Measurements from ENCODE around the gene NDUFAF8. TPM values are rescaled to one million over a fixed set of nuclear protein-coding genes. Genes with fewer than 3 reads are reported as not detected.
A peak's percentile ranks its signal among the peaks of the same experiment; 100 is the strongest.

NDUFAF8 gene
- total RNA-seq, 2 experiments from 2014 or later, result 129 to 165 TPM

GRCh38 chr17:81222620-81222905, 16.6 kb upstream of the NDUFAF8 start:
- Histone ChIP-seq H3K9me2 (ENCODE audit: insufficient read depth, low read length) (no peaks in the 10 kb centered on the region), H3K4me1 (ENCODE audit: insufficient read depth, low read length, poor library complexity, severe bottlenecking) (peaks cover 24% of the 10 kb centered on the region), H3K9me3 (ENCODE audit: low read length) (no peaks in the 10 kb centered on the region), H3K4me2 (ENCODE audit: low read length) (peak overlapping the region; percentile 73), H3K27ac (ENCODE audit: low read depth, low read length, poor library complexity, severe bottlenecking) (no peak overlapping the region), H3K79me2 (ENCODE audit: insufficient read depth, low read depth, low read length) (no peaks in the 10 kb centered on the region), H2AFZ (ENCODE audit: low read length) (peak overlapping the region; percentile 65), H3K4me3 (ENCODE audit: low read depth, low read length, poor library complexity, severe bottlenecking) (peak overlapping the region; percentile 79), H3K36me3 (ENCODE audit: insufficient read depth, low read length) (no peaks in the 10 kb centered on the region), H4K20me1 (ENCODE audit: insufficient read depth, low read length) (no peaks in the 10 kb centered on the region)
- DNase-seq (ENCODE audit: low spot score), result no peak
- no TSS peak for BruUV-seq (replicated peaks)
- ChIA-PET CTCF (ENCODE audit: unreplicated experiment) (interaction anchor here (0.6 to 0.7 kb wide), 2 partner anchors 690 to 1229 kb away, joined by 3 to 13 read pairs; no protein-coding TSS in a partner anchor), POLR2A (interaction anchor here (0.6 to 1.3 kb wide), 7 partner anchors 16 to 409 kb away, joined by 3 to 12 read pairs (median 4); partner anchors contain the start of genes BAHCC1, NDUFAF8 and TEPSIN)
- TF ChIP-seq EZH2phosphoT487 (IDR thresholded peaks at IDR 0.05; ENCODE audit: borderline replicate concordance, low read depth, low read length), result no peak
- no peak for TF ChIP-seq CTCF (conservative IDR thresholded peaks at IDR 0.05; ENCODE audit: low read length)
- intact Hi-C loops (cut with micrococcal nuclease; ENCODE audit: unreplicated experiment), result no loop called here

- Histone ChIP-seq H3K9me2 (ENCODE audit: insufficient read depth, low read length) (no peaks in the 10 kb centered on the region), H3K79me2 (ENCODE audit: insufficient read depth, low read depth, low read length) (no peaks in the 10 kb centered on the region), H3K4me3 (ENCODE audit: low read depth, low read length, poor library complexity, severe bottlenecking) (peak within 1 kb of the TSS; percentile 79), H2AFZ (ENCODE audit: low read length) (peak within 1 kb of the TSS; percentile 77), H4K20me1 (ENCODE audit: insufficient read depth, low read length) (no peaks in the 10 kb centered on the region), H3K36me3 (ENCODE audit: insufficient read depth, low read length) (no peaks in the 10 kb centered on the region), H3K4me2 (ENCODE audit: low read length) (peak within 1 kb of the TSS; percentile 73), H3K9me3 (ENCODE audit: low read length) (no peaks in the 10 kb centered on the region), H3K27ac (ENCODE audit: low read depth, low read length, poor library complexity, severe bottlenecking) (no peak within 1 kb of the TSS), H3K4me1 (ENCODE audit: insufficient read depth, low read length, poor library complexity, severe bottlenecking) (peaks cover 30% of the 10 kb centered on the region)
- ChIA-PET CTCF (ENCODE audit: unreplicated experiment) (interaction anchor here (0.6 to 0.7 kb wide), 2 partner anchors 690 to 1230 kb away, joined by 3 to 13 read pairs; no protein-coding TSS in a partner anchor), POLR2A (interaction anchor here (0.5 to 1.3 kb wide), 9 partner anchors 16 to 415 kb away, joined by 3 to 12 read pairs (median 4); partner anchors contain the start of genes BAHCC1, NDUFAF8 and TEPSIN)
- intact Hi-C loops (cut with micrococcal nuclease; ENCODE audit: unreplicated experiment), result loop anchor here (1.0 kb wide), 2 partner anchors 16 kb away; partner anchors contain the start of genes NDUFAF8 and TEPSIN
- no TSS peak for BruUV-seq (replicated peaks)
- peak; percentile 100 for DNase-seq (ENCODE audit: low spot score)
- no peak for TF ChIP-seq EZH2phosphoT487 (IDR thresholded peaks at IDR 0.05; ENCODE audit: borderline replicate concordance, low read depth, low read length)
- no peak for TF ChIP-seq CTCF (conservative IDR thresholded peaks at IDR 0.05; ENCODE audit: low read length)
These were observed 16.0 kb upstream of the NDUFAF8 start, which contains the start of gene CEP131 for GRCh38 chr17:81222906-81223761. TSS of gene CEP131 (minus strand) at chr17:81222965. CDS start at chr17:81220056, 2,909 bp downstream.
